SK-N-SH treated with all-trans-retinoic acid at 6 μM for 48 hours (cell line): ENCODE results near the gene PLA2G4F.

Source experiments
- ARNTL ChIP-seq: fragments of 450-650 bp; formaldehyde crosslinking; IDR thresholded peaks from 2 replicates; pipeline ENCODE4 v1.5.0; 2020; ENCODE audit warnings: low read depth, mild to moderate bottlenecking, moderate library complexity, borderline replicate concordance
- BACH2 ChIP-seq: fragments of 250-450 bp; sonication (Bioruptor Pico); IDR thresholded peaks from 2 replicates; pipeline ENCODE4 v1.9.0; 2021; ENCODE audit warnings: mild to moderate bottlenecking, borderline replicate concordance
- CSDC2 ChIP-seq: fragments of 250-450 bp; sonication (Bioruptor Pico); IDR thresholded peaks from 2 replicates; pipeline ENCODE4 v1.5.0; 2020; ENCODE audit warnings: mild to moderate bottlenecking, moderate library complexity
- ESRRG ChIP-seq: fragments of 250-450 bp; sonication (Bioruptor Pico); IDR thresholded peaks from 2 replicates; pipeline ENCODE4 v1.6.1; 2021; ENCODE audit warnings: mild to moderate bottlenecking
- ISL1 ChIP-seq: fragments of 250-450 bp; sonication (Bioruptor Pico); IDR thresholded peaks from 2 replicates; pipeline ENCODE4 v2.1.2; 2022; ENCODE audit warnings: mild to moderate bottlenecking, moderate library complexity
- ZFP3 ChIP-seq: fragments of 250-450 bp; sonication (Bioruptor Pico); IDR thresholded peaks from 2 replicates; pipeline ENCODE4 v1.5.0; 2020; ENCODE audit warnings: mild to moderate bottlenecking, moderate library complexity
- ZFP30 ChIP-seq: fragments of 450-650 bp; formaldehyde crosslinking; IDR thresholded peaks from 2 replicates; pipeline ENCODE4 v1.5.0; 2022; ENCODE audit warnings: mild to moderate bottlenecking, moderate library complexity
- ZNF70 ChIP-seq: fragments of 450-650 bp; formaldehyde crosslinking; IDR thresholded peaks from 2 replicates; pipeline ENCODE4 v1.5.0; 2020; ENCODE audit warnings: mild to moderate bottlenecking, moderate library complexity
- TF ChIP-seq, protein P1 (sequence below): fragments of 250-450 bp; sonication (Bioruptor Pico); IDR thresholded peaks from 2 replicates; pipeline ENCODE4 v1.5.1; 2020; ENCODE audit warnings: low read depth, mild to moderate bottlenecking, moderate library complexity
- TF ChIP-seq, protein P2 (sequence below): fragments of 250-450 bp; sonication (Bioruptor Pico); IDR thresholded peaks from 2 replicates; pipeline ENCODE4 v1.8.0; 2020; ENCODE audit warnings: mild to moderate bottlenecking, moderate library complexity, borderline replicate concordance
- TF ChIP-seq, protein P3 (sequence below): fragments of 250-450 bp; sonication (Bioruptor Pico); IDR thresholded peaks from 2 replicates; pipeline ENCODE4 v1.8.0; 2021; ENCODE audit warnings: low read depth, mild to moderate bottlenecking, moderate library complexity, borderline replicate concordance

DNA sequence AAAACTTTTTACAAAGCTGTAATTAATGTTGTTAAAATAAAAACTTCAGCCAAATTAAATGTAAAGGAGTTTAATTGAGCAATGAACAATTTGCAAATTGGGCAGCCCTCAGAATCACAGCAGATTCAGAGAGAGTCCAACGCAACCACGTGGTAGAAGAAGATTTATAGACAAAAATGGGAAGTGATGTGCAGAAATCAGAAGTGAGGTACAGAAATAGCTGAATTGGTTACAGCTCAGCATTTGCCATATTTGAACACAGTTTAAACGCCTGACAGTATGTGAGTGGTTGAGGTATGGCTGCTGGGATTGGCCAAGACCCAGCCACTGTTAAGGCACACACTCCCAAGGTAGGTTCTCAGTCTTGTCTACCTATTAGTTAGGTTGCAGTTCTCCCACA lies 47.6 kb downstream of the PLA2G4F start:
- TF ChIP-seq ARNTL (no peak), ZFP3 (CRISPR knock-in tag) (no peak), ZNF70 (CRISPR knock-in tag) (no peak), ISL1 (no peak), CSDC2 (CRISPR knock-in tag) (no peak), ESRRG (CRISPR knock-in tag) (no peak), ZFP30 (CRISPR knock-in tag) (no peak), BACH2 (CRISPR knock-in tag) (no peak)
- TF ChIP-seq, protein P1, sequence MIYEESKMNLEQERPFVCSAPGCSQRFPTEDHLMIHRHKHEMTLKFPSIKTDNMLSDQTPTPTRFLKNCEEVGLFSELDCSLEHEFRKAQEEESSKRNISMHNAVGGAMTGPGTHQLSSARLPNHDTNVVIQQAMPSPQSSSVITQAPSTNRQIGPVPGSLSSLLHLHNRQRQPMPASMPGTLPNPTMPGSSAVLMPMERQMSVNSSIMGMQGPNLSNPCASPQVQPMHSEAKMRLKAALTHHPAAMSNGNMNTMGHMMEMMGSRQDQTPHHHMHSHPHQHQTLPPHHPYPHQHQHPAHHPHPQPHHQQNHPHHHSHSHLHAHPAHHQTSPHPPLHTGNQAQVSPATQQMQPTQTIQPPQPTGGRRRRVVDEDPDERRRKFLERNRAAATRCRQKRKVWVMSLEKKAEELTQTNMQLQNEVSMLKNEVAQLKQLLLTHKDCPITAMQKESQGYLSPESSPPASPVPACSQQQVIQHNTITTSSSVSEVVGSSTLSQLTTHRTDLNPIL (CRISPR knock-in tag), result no peak
- TF ChIP-seq, protein P2, sequence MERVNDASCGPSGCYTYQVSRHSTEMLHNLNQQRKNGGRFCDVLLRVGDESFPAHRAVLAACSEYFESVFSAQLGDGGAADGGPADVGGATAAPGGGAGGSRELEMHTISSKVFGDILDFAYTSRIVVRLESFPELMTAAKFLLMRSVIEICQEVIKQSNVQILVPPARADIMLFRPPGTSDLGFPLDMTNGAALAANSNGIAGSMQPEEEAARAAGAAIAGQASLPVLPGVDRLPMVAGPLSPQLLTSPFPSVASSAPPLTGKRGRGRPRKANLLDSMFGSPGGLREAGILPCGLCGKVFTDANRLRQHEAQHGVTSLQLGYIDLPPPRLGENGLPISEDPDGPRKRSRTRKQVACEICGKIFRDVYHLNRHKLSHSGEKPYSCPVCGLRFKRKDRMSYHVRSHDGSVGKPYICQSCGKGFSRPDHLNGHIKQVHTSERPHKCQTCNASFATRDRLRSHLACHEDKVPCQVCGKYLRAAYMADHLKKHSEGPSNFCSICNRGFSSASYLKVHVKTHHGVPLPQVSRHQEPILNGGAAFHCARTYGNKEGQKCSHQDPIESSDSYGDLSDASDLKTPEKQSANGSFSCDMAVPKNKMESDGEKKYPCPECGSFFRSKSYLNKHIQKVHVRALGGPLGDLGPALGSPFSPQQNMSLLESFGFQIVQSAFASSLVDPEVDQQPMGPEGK (CRISPR knock-in tag), result no peak
- TF ChIP-seq, protein P3, sequence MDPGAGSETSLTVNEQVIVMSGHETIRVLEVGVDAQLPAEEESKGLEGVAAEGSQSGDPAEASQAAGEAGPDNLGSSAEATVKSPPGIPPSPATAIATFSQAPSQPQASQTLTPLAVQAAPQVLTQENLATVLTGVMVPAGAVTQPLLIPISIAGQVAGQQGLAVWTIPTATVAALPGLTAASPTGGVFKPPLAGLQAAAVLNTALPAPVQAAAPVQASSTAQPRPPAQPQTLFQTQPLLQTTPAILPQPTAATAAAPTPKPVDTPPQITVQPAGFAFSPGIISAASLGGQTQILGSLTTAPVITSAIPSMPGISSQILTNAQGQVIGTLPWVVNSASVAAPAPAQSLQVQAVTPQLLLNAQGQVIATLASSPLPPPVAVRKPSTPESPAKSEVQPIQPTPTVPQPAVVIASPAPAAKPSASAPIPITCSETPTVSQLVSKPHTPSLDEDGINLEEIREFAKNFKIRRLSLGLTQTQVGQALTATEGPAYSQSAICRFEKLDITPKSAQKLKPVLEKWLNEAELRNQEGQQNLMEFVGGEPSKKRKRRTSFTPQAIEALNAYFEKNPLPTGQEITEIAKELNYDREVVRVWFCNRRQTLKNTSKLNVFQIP (CRISPR knock-in tag), result no peak
